HuH-7.5 (cell line): Measurements from ENCODE around the gene FFAR1.
"Not testable (repeated sequence)": the region's sequence is repeated elsewhere in the genome, so short reads cannot be mapped to it uniquely, and the experiment has no call there.

Experiments
- DNase-seq: peaks from one replicate; pipeline ENCODE4 v3.0.0; 2011; ENCODE audit warnings: low spot score

FFAR1 gene

GRCh38 chr19:35342430-35342829 is 5.3 kb upstream of the FFAR1 start:
- no peak for DNase-seq

- DNase-seq, result no peak
Measured at GRCh38 chr19:35344511-35345031, 3.1 kb upstream of the FFAR1 start.

GRCh38 chr19:35345671-35346111 is 2.0 kb upstream of the FFAR1 start:
- DNase-seq, result no peak

- no peak for DNase-seq
Measured at GRCh38 chr19:35346193-35347052, 1.3 kb upstream of the FFAR1 start.

GRCh38 chr19:35347930-35348298 is 212 bp downstream of the FFAR1 start:
- DNase-seq, result no peak

- no peak for DNase-seq
Measured at GRCh38 chr19:35348911-35349611, 1.4 kb downstream of the FFAR1 start.

GRCh38 chr19:35349614-35350521 is 2.2 kb downstream of the FFAR1 start:
- DNase-seq, result no peak

- DNase-seq, result no peak
Measured at GRCh38 chr19:35350591-35350990, 2.9 kb downstream of the FFAR1 start.

GRCh38 chr19:35351411-35352176 is 3.9 kb downstream of the FFAR1 start:
- DNase-seq, result no peak

GRCh38 chr19:35352177-35352447 is 4.4 kb downstream of the FFAR1 start:
- DNase-seq, result no peak

GRCh38 chr19:35352448-35353304 is 5.0 kb downstream of the FFAR1 start:
- peak; percentile 97 for DNase-seq

GRCh38 chr19:35353635-35354034 is 5.9 kb downstream of the FFAR1 start:
- no peak for DNase-seq

GRCh38 chr19:35354898-35355297 is 7.2 kb downstream of the FFAR1 start:
- no peak for DNase-seq

- no peak for DNase-seq
Measured at GRCh38 chr19:35355791-35356460, 8.2 kb downstream of the FFAR1 start.

- no peak for DNase-seq
Measured at GRCh38 chr19:35357867-35358573, 10.3 kb downstream of the FFAR1 start, which contains the start of gene FFAR3. TSS of gene FFAR3 (plus strand) at chr19:35358460. CDS start at chr19:35358891, 431 bp downstream.

- not testable (repeated sequence) for DNase-seq
Measured at GRCh38 chr19:35358834-35359233, 11.1 kb downstream of the FFAR1 start.

- not testable (repeated sequence) for DNase-seq
Measured at GRCh38 chr19:35359395-35359794, 11.7 kb downstream of the FFAR1 start.

GRCh38 chr19:35360081-35360480 is 12.4 kb downstream of the FFAR1 start:
- not testable (repeated sequence) for DNase-seq

GRCh38 chr19:35360880-35361420 is 13.2 kb downstream of the FFAR1 start:
- DNase-seq, result no peak
